A673 (cell line): ENCODE data around the gene ZFHX2.

Experiments
- EZH2 ChIP-seq: fragments of 200-600 bp; sonication (generic); IDR thresholded peaks from 2 replicates; pipeline ENCODE4 v1.6.1; 2017; ENCODE audit warnings: borderline replicate concordance, low read depth, mild to moderate bottlenecking, mixed read lengths, antibody characterized with exemption, low read length; ENCODE audit not compliant: poor library complexity, severe bottlenecking
- TF ChIP-seq, protein P1 (sequence below): fragments of 300-800, 200-600 bp; sonication (generic); conservative IDR thresholded peaks from 2 replicates; pipeline ENCODE4 v1.5.1; 2017; ENCODE audit warnings: low read depth, mild to moderate bottlenecking, antibody characterized with exemption, low read length, moderate library complexity, mixed read lengths

GRCh38 chr14:23568021-23568599, 16.5 kb upstream of the ZFHX2 start:
- TF ChIP-seq, protein P1, sequence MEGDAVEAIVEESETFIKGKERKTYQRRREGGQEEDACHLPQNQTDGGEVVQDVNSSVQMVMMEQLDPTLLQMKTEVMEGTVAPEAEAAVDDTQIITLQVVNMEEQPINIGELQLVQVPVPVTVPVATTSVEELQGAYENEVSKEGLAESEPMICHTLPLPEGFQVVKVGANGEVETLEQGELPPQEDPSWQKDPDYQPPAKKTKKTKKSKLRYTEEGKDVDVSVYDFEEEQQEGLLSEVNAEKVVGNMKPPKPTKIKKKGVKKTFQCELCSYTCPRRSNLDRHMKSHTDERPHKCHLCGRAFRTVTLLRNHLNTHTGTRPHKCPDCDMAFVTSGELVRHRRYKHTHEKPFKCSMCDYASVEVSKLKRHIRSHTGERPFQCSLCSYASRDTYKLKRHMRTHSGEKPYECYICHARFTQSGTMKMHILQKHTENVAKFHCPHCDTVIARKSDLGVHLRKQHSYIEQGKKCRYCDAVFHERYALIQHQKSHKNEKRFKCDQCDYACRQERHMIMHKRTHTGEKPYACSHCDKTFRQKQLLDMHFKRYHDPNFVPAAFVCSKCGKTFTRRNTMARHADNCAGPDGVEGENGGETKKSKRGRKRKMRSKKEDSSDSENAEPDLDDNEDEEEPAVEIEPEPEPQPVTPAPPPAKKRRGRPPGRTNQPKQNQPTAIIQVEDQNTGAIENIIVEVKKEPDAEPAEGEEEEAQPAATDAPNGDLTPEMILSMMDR, result no peak
- TF ChIP-seq EZH2, result no peak
